Vagina (tissue), 2 donors: Measurements from ENCODE around the gene TAPBPL. TPM values are rescaled to one million over a fixed set of nuclear protein-coding genes. Genes with fewer than 3 reads are reported as not detected.

Source experiments
- DNase-seq, 2 donors: peaks; one replicate each; pipeline ENCODE4 v3.0.0-alpha.2; 2017; ENCODE audit errors: extremely low spot score in 2 of 2
- H3K27ac ChIP-seq: fragments of 200-600 bp; sonication (generic); one replicate; pipeline ENCODE4 v1.5.1; 2019
- H3K27me3 ChIP-seq: fragments of 200-600 bp; sonication (generic); one replicate; pipeline ENCODE4 v1.5.1; 2019
- H3K36me3 ChIP-seq, 2 donors: fragments of 200-600 bp; sonication (generic); one replicate each; pipeline ENCODE4 v1.5.1; 2017 to 2019
- H3K4me1 ChIP-seq: fragments of 200-600 bp; sonication (generic); one replicate; pipeline ENCODE4 v1.5.1; 2019
- H3K4me3 ChIP-seq, 2 donors: fragments of 200-600 bp; sonication (generic); 1 replicate in 1 of 2; 2 replicates in 1 of 2; pipeline ENCODE4 v1.5.1; 2016 to 2019
- H3K9me3 ChIP-seq: fragments of 200-600 bp; sonication (generic); one replicate; pipeline ENCODE4 v1.5.1; 2019
- POLR2A ChIP-seq, 2 donors: fragments of 450-650 bp; IDR thresholded peaks; one replicate each; pipeline ENCODE4 v1.6.1; 2017; ENCODE audit warnings: antibody characterized with exemption in 2 of 2, mild to moderate bottlenecking in 2 of 2, moderate library complexity in 2 of 2
- POLR2AphosphoS5 ChIP-seq, 2 donors: sonication (generic); formaldehyde crosslinking; IDR thresholded peaks; one replicate each; pipeline ENCODE4 v1.9.0; 2017; ENCODE audit warnings: antibody characterized with exemption in 2 of 2, mild to moderate bottlenecking in 2 of 2, low read depth in 1 of 2; ENCODE audit not compliant: insufficient read depth in 1 of 2
- intact Hi-C: fragments of 100-400 bp; cut with DNase I; formaldehyde crosslinking; loops from one replicate; pipeline ENCODE4 v1.15.1; 2023
- total RNA-seq: library from RNA; depleted of rRNA; stranded (reverse); fragments of >200 nt; gene quantifications from one replicate; pipeline ENCODE4 v1.2.3, GENCODE V29; 2016
- TF ChIP-seq, protein P1 (sequence below), 3 experiments: fragments of 450-650 bp in 2 of 3; fragments of 200-600 bp in 1 of 3; sonication (generic) in 1 of 3; IDR thresholded peaks; one replicate each; pipeline ENCODE4 v1.5.1; 2017 to 2019; ENCODE audit warnings: antibody characterized with exemption in 3 of 3, mild to moderate bottlenecking in 2 of 3, moderate library complexity in 2 of 3

The TAPBPL gene
- total RNA-seq, 1 donor from 2014 or later: 21.1 TPM

DNA sequence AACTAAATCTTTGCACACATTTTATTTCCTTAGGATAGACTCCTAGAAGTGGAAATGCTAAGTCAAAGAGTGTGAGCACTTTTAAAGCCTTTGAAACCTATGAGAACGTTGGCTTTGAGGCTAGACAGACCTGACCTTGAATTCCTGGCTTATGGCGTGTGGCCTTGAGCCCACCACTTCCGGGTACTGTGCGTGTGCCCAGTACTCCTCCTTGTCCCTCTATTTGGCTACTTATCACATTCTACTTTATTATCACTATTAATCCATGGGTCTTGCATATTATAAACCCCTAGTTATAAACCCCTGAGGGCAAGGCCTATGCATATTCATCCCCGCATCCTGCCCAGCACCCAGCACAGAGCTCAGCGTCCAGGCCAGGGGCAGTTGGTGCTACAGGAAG lies 33.0 kb upstream of the TAPBPL start:
- Histone ChIP-seq H3K27me3 (no peaks in the 10 kb centered on the region), H3K4me3 (no peak overlapping the region), H3K27ac (no peak overlapping the region), H3K4me1 (peaks cover 2% of the 10 kb centered on the region), H3K9me3 (no peaks in the 10 kb centered on the region), H3K36me3 (no peaks in the 10 kb centered on the region)
- no peak for TF ChIP-seq POLR2A (IDR thresholded peaks at IDR 0.05)
- TF ChIP-seq, protein P1, sequence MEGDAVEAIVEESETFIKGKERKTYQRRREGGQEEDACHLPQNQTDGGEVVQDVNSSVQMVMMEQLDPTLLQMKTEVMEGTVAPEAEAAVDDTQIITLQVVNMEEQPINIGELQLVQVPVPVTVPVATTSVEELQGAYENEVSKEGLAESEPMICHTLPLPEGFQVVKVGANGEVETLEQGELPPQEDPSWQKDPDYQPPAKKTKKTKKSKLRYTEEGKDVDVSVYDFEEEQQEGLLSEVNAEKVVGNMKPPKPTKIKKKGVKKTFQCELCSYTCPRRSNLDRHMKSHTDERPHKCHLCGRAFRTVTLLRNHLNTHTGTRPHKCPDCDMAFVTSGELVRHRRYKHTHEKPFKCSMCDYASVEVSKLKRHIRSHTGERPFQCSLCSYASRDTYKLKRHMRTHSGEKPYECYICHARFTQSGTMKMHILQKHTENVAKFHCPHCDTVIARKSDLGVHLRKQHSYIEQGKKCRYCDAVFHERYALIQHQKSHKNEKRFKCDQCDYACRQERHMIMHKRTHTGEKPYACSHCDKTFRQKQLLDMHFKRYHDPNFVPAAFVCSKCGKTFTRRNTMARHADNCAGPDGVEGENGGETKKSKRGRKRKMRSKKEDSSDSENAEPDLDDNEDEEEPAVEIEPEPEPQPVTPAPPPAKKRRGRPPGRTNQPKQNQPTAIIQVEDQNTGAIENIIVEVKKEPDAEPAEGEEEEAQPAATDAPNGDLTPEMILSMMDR (IDR thresholded peaks at IDR 0.05): no peak
- TF ChIP-seq POLR2AphosphoS5 (IDR thresholded peaks at IDR 0.05; ENCODE audit: insufficient read depth in 1 of 2, low read depth in 1 of 2): no peak
- DNase-seq: no peak
- intact Hi-C loops: no loop called here

DNA sequence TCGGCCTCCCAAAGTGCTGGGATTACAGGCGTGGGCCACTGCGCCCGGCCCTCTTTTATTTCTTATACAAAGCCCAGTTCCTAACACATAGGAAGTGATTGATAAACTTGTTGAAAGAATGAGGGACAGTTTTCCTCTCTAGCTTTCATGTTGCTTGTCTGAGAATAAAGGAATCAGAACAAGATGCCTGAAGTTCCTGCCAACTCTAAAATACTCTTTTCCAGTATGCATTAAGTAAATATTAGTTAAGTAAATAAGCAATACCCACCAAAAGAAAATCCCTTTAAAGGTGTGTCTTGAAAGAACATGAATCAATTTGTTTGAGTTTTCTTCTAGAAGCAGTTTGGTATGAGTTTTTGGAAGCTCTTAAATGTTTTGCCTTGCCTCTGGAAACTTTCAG lies 31.5 kb upstream of the TAPBPL start:
- Histone ChIP-seq H3K4me1 (peaks cover 4% of the 10 kb centered on the region), H3K9me3 (no peaks in the 10 kb centered on the region), H3K4me3 (no peak overlapping the region), H3K27ac (no peak overlapping the region), H3K27me3 (no peaks in the 10 kb centered on the region), H3K36me3 (no peaks in the 10 kb centered on the region)
- TF ChIP-seq POLR2A (IDR thresholded peaks at IDR 0.05) (no peak), POLR2AphosphoS5 (IDR thresholded peaks at IDR 0.05; ENCODE audit: insufficient read depth in 1 of 2, low read depth in 1 of 2) (no peak)
- TF ChIP-seq, protein P1 (IDR thresholded peaks at IDR 0.05): no peak
- intact Hi-C loops: loop anchor here (5.0 kb wide), 1 partner anchor 117 kb away; no protein-coding TSS in a partner anchor
- no peak for DNase-seq

DNA sequence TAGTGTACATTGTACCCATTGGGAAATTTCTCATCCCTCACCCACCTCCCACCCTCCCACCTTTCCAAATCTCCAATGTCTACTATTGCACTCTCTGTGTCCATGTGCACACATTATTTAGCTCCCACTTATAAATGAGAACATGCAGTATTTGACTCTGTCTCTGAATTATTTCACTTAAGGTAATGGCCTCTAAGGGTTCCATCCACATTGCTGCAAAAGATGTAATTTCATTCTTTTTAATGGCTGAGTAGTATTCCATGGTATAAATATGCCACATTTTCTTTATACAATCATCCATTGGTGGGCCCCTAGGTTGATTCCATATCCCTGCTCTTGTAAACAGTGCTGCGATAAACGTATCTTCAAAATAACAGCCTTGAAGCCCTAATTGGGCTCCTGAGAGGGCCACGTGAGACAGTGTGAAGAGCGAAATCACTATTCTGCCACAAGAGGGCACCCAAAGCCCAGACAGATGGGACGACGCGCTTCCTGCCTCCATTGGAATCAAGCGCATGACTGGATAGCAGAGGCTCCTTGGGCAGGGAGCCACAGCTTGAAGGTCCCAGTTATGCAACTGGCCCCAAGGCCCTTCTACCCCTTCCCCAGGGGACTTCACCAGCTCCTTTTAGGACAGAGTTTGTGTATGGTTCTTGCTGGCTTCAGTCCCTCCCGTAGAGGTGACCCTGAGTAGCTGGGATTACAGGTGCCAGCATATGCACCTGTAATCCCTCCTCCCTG lies 28.4 kb upstream of the TAPBPL start:
- DNase-seq: no peak

DNA sequence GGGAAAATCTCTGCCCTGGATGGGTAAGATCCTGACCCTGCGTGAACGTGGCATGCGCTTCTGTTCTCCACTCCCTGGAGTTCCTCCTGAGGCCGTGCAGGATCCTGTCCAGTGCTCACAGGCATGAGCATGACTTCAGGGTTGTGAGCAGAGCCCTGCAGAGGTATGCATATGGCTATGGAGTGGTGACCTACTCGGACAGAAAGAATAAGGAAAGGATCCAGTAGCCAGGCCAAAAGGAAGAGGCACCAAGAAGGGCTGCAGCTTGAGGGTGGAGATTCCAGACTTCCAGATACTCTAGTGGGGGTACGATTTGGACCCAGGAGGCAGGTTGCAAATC lies 27.9 kb upstream of the TAPBPL start:
- TF ChIP-seq POLR2AphosphoS5 (IDR thresholded peaks at IDR 0.05; ENCODE audit: insufficient read depth in 1 of 2, low read depth in 1 of 2) (no peak), POLR2A (IDR thresholded peaks at IDR 0.05) (no peak)
- TF ChIP-seq, protein P1 (IDR thresholded peaks at IDR 0.05): no peak
- DNase-seq: no peak
- no peaks in the 10 kb centered on the region for H3K27me3 ChIP-seq
- intact Hi-C loops: loop anchor here (5.0 kb wide), 1 partner anchor 113 kb away; no protein-coding TSS in a partner anchor
- no peak overlapping the region for H3K4me3 ChIP-seq
- peaks cover 4% of the 10 kb centered on the region for H3K4me1 ChIP-seq
- H3K27ac ChIP-seq: no peak overlapping the region
- no peaks in the 10 kb centered on the region for H3K36me3 ChIP-seq
- no peaks in the 10 kb centered on the region for H3K9me3 ChIP-seq

More for the DNA sequence above, 28.4 kb upstream of the TAPBPL start:
- Histone ChIP-seq H3K4me3 (no peak overlapping the region), H3K27ac (no peak overlapping the region), H3K27me3 (no peaks in the 10 kb centered on the region), H3K4me1 (peaks cover 4% of the 10 kb centered on the region), H3K36me3 (no peaks in the 10 kb centered on the region), H3K9me3 (no peaks in the 10 kb centered on the region)
- intact Hi-C loops: loop anchor here (5.0 kb wide), 1 partner anchor 114 kb away; no protein-coding TSS in a partner anchor
- TF ChIP-seq POLR2A (IDR thresholded peaks at IDR 0.05): no peak
- TF ChIP-seq, protein P1 (IDR thresholded peaks at IDR 0.05): peak; percentile 84 to 96 (median 94)
- peak; percentile 64 to 87 for TF ChIP-seq POLR2AphosphoS5 (IDR thresholded peaks at IDR 0.05; ENCODE audit: insufficient read depth in 1 of 2, low read depth in 1 of 2)

DNA sequence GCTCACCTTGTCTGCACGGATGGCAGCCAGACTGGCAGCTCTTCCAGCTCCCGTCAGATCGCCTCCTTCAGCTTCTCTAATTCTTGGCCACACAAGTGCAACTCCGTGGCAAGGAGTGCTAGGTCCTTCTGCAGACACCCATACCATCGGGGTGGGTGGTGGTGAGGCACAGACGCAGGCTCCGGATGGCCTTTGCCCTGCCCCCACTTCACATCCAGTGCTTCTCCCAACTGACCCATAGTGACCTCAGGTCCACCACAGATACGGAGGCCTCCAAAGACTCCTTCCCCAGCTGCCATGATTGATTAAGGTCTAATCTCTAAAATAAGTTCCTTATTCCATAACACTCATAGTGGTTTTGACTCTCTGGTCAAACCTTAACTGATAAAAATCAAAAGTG lies 27.0 kb upstream of the TAPBPL start:
- H3K4me3 ChIP-seq: no peak overlapping the region
- H3K9me3 ChIP-seq: no peaks in the 10 kb centered on the region
- H3K36me3 ChIP-seq: no peaks in the 10 kb centered on the region
- no peak overlapping the region for H3K27ac ChIP-seq
- TF ChIP-seq POLR2AphosphoS5 (IDR thresholded peaks at IDR 0.05; ENCODE audit: insufficient read depth in 1 of 2, low read depth in 1 of 2) (no peak), POLR2A (IDR thresholded peaks at IDR 0.05) (no peak)
- TF ChIP-seq, protein P1 (IDR thresholded peaks at IDR 0.05): no peak
- no peaks in the 10 kb centered on the region for H3K27me3 ChIP-seq
- peaks cover 4% of the 10 kb centered on the region for H3K4me1 ChIP-seq
- DNase-seq: no peak
- intact Hi-C loops: loop anchor here (5.0 kb wide), 2 partner anchors 37 to 112 kb away; no protein-coding TSS in a partner anchor
